DMS53 (cell line): ENCODE measurements around the gene S100B.
"Not testable (repeated sequence)": the region's sequence is repeated elsewhere in the genome, so short reads cannot be mapped to it uniquely, and the experiment has no call there.

Source experiments
- DNase-seq: peaks from one replicate; lab custom pipeline; 2025; lab: John Stamatoyannopoulos, UW

S100B gene

DNA sequence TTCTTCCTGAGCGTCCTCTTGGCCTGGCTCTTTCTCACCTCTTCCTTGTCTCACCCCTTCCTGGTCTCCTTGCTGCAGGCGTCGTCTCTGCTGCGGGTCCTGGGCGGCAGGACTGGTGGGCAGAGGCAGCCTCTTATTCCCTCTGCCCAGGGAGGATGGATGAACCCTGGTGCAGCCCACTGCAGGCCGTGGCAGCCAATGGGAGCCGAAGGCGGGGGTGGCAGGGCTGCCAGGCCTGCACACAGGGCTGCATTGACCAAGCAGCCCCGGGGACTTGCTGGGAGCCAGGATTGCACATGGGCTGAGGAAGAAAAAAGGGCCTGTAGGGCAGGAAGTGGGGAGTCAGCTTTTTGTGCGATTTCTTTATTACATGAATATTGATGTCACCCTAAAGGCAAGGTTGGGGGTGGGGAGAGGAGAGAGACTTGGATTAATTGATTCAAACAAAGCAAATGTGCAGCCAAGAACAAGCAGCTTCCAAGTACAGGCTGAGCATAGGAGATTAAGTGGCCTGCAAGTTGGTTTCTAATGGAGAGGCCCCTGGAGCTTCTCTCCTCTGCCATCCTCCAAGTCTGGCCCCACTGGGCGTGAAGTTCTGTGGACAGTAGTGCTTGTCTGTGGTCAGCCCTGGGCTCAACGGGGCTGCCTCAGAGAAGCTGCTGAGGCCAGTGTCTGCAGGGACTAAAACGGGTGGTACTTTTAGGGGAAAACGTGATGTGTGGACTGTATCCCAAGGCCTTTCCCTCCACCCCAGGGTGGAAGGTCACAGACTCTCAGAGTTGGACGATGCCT, at the start of gene S100B:
Gene S100B (minus strand): TSS at position 108 of the 792 bp plus-strand sequence. CDS start 2,667 bp downstream, outside the sequence.
- DNase-seq, result no peak

DNA sequence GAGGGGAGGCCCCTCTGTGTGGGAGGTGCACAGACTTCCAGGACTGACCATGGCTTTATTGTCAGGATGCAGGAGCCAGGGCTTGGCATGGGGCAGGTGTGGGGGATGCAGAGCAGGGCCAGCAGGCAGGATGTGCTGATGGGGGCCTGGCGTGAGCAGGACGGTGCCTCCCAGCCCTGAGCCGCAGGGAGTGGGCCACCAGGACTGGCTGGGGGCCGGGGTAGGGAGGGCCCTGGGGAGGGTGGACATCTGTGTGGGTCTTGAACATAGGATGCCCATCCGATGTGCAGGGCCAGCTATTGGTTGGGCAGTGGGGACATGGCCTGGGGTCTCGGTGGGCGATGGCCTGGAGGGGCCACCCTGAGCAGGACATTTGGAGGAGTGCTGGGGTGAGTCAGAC, 46.2 kb upstream of the S100B start:
- no peak for DNase-seq

DNA sequence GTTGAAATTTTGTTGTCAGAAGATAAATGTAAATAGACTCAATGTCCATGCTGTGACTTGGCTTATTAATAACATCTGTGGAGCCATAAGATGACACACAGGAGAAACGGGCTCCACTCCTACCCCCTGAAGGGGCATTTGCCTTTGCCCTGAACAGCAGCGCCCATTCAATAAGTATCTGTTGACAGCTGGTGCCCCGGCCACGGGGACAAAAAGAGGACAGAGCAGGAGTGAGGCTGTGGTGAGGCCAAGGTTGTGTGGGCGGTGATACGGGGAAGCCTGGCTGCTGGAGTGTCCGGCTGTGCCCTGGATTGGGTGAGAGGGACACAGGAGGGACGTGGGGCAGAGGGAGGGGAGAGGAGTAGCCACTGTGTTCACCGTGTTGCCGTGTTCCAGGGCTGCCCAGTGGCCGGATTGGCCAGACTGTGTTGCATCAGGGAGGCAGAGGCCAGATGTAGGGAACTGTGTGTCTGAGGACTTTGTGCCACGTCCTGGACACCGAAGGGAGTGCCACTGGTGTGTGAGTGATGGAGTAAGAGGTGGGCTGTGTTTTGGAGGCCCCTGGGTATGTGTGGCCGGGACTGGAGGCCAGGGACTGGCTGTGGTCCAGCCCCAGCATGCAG, 45.7 kb upstream of the S100B start:
- no peak for DNase-seq

DNA sequence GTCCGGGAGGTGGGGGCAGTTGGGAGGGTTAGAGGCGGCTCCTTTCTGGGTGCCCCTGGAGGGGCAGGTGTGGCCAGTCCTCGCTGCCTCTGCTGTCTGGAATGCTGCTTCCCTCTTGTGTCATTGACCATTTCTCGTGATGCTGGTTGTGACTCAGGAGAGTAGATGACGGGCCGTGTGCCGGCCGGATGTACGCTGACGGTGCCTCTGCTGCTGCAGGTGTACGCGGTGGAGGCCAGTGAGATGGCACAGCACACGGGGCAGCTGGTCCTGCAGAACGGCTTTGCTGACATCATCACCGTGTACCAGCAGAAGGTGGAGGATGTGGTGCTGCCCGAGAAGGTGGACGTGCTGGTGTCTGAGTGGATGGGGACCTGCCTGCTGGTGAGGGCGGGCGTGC, 44.5 kb upstream of the S100B start:
- DNase-seq, result no peak

DNA sequence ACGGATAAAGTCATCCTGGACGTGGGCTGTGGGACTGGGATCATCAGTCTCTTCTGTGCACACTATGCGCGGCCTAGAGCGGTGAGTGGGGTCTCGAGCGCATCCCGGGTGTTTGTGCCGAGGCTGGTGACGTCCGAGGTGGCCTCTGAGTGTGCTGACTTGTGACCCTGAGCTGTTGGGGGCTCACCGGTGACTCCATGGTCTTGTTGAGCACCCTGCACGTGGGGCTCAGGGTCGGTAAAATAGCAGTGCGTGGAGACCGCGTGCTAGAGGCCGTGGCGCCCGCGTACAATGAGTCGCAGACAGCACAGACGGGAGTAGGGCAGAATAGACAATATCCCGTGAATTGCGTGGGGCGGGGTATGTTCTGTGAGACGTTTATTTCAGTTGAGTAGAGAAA, 43.7 kb upstream of the S100B start:
- no peak for DNase-seq

DNA sequence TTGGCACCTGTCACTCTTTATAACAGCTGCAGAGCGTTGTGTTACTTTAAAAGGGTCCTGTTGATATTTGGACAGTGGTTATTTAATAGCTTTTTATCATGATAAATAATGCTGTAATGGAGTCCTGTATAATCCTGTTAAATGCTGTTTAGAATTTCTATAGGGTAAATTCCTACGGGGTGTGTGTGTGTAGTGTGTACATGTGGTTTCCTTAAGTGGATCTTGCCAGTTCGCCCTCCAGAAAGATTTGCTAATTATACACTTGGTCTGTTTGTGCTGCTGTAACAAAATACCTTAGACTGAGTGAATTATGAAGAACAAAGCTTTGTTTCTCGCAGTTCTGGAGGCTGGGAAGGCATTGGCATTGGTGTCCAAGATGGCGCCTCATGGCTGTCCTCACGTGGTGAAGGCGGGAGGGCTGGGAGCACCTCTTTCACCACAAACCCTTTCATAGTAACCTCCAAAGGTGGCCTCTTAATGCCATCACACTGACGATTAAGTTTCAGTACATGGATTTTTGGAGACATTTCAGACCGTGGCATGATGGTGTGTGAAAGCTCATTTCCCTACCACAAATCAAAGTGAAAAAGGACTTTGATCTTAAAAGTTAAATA, 41.8 kb upstream of the S100B start:
- DNase-seq, result no peak

DNA sequence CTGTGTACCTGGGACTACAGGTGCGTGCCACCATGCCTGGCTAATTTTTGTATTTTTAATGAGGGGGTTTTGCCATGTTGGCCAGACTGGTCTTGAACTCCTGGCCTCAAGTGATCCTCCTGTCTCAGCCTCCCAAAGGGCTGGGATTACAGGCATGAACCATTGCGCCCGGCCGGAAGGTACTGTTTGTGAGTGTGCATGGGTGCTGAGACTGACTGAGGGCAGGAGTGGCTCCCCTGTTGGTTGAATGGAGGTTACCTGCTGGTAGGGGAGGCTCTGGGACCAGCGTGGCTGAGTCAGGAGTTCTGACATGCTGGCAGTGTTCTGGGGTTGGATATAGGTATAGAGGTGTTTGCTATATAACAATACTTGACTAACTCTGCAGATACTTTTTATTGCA, 41.0 kb upstream of the S100B start:
- DNase-seq, result no peak

DNA sequence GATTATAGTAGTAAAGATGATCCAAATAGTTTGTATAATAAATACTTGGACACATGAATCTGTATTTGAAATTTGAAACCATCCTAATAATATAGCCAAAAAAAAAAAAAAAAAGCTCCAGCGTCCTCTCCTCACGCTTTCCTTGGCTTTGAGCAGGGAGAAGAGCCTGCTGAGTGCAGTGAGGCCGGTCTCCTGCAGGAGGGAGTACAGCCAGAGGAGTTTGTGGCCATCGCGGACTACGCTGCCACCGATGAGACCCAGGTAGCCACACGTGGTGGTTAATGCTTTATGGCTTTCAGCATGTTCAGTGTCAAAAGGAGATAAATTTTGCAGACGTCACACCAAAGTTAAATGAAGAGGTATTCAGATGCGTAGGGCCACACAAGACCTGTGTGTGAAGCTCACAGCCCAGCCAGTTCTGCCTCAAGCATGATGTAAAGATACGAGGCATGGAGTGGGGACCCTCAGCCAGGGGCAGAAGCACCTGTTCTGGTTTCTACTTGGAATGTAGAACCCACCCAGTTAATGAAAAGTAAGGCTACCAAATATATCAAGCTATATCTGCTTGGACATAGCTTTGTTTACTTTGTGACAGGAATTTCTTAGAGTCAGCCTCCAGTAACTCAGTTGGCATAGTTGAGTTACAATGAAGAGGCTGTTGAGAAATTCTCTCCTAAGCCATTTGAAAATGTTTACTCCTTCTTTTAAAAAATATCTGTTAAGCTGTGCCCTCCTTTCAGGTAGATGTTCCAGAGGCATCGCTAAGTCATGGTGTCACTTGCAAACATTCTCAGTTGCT, 38.7 kb upstream of the S100B start:
- no peak for DNase-seq

DNA sequence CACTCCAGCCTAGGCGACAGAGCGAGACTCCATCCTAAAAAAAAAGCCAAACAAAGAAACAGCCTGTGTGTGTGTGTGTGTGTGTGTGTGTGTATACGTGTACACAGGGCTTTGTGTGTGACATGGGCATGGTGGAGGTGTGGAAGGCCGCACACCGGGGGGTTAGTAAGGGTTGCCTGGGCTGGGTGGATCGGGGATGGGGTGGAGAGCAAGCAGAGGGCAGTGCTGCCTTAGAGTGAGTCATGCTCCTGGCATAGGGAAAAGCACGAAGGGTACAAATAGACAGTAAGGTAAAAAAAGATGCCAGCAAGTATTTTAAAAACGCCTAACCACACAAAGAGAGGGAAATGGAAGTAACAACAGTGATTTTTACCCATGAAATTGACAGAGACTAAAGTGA, 36.8 kb upstream of the S100B start:
- no peak for DNase-seq

DNA sequence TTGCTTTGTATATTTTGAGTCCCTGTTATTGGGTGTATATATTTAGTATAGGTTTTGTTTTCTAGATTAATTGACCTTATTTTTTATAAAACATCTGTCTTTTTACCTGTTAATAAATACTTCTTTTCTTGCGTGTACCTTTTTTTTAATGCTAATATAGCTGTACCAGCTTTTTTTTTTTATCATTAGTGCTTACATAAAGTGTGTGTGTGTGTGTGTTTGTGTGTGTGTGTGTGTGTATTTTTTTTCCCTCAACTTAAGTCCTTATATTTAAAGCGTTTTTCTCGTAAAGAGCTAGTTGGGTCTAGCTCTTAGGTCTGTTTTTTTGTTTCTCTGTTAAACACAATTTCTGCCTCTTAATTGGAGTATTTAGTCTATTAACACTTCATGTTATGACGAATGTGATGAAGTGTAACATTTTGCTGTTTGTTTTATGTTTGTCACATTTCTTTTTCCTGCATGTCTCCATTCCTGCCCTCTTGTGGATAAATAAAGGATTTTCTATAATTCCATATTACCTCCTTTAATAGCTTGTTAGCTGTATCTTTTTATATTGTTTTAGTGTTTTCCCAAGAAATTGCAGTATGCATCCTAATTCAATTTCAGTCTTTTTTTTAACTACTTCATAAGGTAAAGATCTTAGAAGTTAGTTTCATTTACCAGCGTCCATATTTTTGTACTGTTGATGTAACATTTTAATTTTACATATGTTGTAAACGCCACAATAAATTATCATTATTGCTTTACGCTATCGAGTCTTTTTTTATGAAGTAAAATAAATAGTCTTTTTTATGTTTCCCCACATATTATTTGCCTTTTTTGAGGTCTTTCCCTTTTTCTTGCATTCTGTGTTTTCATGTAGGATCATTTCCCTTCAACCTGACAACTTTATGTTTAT, 34.9 kb upstream of the S100B start:
- DNase-seq, result peak; percentile 33

DNA sequence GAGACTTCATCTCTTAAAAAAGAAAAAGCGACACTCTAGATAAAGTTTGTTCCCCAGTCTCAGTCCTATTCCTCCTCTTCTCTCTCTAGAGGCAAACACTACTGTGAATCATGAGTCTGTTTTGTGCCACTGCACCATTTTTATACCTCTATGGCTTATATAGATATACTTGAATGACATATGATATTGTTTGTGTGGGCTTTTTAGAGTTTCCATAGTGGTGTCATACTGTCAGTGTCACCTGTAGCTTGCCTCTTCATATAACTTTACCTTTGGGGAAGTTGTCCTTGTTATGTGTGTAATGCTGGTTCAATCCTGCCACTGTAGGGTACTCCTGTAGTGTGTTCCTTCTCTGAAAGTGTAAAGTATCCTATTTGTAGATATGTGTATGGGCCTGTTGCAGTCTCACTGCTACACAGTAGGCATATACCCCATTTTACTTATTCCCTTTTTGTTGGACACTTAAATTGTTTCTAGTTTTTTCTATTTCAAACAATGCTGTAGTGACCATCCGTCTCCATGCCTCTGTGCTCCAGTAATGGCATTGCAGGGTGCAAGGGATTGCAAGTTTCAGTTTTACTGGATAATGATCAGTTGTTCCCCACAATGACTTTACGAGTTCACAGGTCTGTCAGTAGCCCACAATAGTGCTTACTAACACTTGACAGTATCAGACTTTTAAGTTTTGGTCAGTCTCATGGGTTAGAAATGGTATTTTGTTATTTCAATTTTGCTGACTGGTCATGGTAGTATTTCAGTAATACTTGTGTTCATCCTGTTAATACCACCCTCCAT, 33.3 kb upstream of the S100B start:
- DNase-seq, result no peak

DNA sequence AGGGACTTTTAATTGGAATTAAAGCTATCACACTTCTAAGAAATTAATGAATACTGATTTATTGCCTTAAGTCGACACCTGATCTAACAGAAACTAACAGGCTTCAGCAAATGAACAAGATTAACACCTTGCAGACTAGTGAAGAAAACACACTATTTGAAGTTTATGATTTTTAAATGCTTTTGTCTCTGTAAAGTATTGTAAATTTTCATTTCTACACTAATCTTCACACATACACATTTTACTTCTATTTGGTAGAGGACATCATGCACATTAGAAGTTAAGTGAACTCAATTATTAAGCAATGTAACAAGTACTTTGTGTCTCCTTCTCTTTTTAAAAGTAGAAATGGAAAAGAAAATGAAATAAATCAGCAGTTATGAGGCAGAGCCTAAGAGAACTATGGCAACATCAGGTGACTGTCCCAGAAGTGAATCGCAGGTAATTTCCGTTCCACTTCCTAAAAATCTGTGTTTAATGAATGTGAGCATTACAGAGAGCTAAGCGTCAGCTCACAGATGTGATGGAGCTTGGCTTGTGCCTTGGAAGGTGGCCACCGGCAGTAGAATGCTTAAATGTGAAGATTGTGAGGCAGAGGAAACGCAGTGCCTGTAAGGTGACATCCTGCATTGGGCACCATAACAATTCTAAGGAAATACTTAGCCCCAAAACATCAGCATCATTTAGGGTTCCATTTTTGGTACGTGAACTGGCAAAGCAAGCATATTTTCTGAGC, 31.8 kb upstream of the S100B start:
- no peak for DNase-seq

DNA sequence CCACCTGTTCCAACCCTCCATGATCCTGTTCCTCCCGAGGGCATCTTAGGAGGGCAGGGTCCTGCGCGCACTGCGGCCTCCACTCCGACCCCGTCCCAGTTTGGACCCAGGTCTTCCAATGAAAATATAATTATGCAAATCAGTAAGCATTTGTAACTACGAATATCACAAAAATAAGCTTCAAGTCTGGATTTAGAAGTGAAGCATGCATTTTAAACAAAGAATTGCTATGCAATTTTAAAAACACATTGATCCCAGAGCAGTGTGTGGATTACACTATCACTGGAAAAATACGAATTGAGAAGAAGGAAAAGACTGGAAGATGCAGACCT, 31.3 kb upstream of the S100B start:
- no peak for DNase-seq

DNA sequence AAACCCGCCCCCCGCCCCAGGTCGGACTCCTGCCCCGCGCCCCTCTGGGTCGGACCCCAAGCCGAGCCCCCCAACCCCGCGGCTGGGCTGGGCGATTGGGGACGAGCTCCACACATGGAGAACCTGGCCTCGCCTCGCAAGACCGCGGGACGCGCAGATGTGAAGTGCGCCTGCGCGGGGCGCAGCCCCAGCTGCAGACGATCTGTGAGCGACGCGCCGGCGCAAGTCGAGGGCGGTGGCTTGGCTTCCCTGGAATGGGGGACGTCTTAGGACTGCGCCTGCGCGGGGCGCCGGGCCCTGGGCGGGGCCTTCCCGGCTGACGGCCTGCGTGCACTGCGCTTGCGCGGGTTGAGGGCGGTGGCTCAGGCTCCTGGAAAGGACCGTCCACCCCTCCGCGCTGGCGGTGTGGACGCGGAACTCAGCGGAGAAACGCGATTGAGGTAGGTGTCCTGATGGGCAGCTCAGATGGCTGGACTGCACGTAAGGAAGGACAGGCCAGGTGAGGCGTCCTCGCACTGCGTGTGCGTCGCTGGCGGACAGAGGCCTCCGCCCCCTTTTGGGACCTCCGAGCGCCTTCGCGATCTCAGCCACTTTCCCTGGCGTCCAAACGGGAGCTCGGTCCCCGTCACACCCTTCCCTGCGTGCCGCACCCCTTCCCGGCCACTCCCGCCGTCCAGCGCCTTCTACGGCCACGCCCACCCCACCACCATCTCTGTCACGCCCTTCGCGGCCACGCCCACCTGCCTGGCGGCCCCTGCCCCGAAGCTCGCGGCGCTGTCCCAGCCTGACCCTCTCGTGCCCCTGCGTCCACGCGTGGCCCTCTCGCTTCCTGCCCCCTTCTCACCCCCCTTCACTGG, 30.7 kb upstream of the S100B start, which contains the start of gene PRMT2:
Gene PRMT2 (plus strand): TSS at position 351 of the 857 bp plus-strand sequence. CDS start 1,278 bp downstream, outside the sequence.
- DNase-seq, result peak; percentile 96

DNA sequence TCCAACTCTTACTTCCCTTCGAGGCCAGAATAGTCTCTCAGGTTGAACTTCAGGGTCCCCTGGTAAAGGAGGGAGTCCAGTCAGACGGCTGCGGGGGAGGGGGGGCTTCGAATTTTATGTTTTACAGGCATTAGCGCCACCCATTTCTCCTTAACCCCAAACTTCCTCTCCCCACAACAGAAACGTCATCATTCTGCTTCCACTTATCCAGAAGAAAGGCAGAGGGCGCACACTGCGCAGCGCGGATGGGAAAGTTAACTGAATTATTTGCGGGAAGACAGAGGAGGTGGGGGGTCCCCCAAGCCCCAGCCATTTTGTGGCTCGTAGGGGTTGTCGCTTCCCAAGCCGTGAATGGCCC, 30.1 kb upstream of the S100B start:
- DNase-seq, result peak; percentile 70

DNA sequence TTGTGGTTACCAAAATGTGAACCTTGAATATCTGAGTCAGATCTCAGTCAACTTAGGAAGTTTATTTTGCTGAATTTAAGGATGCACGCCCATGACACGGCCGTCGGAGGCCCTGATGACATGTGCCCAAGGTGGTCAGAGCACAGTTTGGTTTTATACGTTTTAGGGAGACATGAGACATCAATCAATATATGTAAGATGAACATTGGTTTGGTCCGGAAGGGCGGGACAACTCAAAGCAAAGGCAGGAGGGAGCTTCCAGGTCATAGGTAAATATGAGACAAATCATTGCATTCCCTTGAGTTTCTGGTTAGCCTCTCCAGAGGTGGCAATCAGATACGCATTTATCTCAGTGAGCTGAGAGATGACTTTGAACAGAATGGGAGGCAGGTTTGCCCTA, 29.5 kb upstream of the S100B start:
- DNase-seq, result peak; percentile 23

DNA sequence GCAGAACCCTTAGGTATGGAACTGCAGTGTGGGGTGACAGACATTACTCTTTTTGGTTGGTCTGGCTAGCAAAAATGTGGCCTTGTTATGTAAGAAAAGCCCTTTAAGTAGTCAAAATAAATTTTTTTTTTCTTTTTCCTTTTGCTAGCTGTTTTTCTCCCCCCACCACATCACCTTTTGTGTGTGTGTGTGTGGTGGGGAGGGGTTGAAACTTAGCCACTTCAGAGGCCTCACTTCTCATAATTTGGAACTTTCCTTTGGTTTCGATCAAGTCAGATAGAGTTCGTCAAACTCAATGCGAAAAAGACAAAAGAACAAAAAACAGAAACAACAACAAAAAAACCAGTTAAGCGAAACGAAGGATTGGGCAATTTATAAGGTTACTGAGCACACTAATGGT, 28.7 kb upstream of the S100B start:
- DNase-seq, result no peak

DNA sequence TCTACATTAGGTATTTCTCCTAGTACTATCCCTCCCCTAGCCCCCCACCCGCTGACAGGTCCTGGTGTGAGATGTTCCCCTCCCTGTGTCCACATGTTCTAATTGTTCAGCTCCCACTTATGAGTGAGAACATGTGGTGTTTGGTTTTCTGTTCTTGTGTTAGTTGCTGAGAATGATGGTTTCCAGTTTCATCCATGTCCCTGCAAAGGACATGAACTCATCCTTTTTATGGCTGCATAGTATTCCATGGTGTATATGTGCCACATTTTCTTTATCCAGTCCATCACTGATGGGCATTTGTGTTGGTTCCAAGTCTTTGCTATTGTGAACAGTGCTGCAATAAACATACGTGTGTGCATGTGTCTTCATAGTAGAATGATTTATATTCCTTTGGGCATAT, 26.0 kb upstream of the S100B start:
- DNase-seq, result not testable (repeated sequence)

DNA sequence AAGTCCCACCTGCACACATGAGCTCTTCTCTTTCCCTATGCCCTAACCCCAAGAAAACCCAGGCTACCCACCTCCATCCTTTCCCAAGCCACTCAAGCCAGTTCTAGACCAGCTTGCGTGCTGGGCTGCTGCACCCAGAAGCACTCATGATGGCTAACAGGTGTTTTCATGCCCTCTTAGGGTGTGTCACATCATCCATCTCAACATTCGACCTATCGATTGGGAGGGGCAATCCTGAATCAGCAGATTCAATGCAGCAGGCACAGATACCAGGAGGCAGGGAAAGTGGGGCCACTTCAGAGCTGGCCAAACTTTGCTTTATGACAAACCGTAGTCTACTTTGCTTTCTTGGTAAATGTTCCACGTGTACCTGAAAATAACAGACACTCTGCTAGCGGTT, 24.0 kb upstream of the S100B start:
- DNase-seq, result no peak
